Measurements from ENCODE around the gene TRANK1.
"Not testable (repeated sequence)": the region's sequence is repeated elsewhere in the genome, so short reads cannot be mapped to it uniquely, and the experiment has no call there.

TRANK1 gene

GRCh38 chr3:36944641-36945270 lies at the start of gene TRANK1:
TSS of gene TRANK1 (minus strand) at chr3:36945054. CDS start at chr3:36944809, 245 bp downstream.
- FAIRE-seq: no peak

DNA sequence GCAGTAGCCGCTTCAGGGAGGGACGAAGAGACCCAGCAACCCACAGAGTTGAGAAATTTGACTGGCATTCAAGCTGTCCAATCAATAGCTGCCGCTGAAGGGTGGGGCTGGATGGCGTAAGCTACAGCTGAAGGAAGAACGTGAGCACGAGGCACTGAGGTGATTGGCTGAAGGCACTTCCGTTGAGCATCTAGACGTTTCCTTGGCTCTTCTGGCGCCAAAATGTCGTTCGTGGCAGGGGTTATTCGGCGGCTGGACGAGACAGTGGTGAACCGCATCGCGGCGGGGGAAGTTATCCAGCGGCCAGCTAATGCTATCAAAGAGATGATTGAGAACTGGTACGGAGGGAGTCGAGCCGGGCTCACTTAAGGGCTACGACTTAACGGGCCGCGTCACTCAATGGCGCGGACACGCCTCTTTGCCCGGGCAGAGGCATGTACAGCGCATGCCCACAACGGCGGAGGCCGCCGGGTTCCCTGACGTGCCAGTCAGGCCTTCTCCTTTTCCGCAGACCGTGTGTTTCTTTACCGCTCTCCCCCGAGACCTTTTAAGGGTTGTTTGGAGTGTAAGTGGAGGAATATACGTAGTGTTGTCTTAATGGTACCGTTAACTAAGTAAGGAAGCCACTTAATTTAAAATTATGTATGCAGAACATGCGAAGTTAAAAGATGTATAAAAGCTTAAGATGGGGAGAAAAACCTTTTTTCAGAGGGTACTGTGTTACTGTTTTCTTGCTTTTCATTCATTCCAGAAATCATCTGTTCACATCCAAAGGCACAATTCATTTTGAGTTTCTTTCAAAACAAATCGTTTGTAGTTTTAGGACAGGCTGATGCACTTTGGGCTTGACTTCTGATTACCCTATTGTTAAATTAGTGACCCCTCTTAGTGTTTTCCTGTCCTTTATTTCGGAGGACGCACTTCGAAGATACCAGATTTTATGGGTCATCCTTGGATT lies 48.8 kb upstream of the TRANK1 start, which contains the start of gene MLH1:
TSS of gene MLH1 (plus strand) at position 193 of the 958 bp plus-strand sequence. CDS start at position 223, 30 bp downstream.
- no peak for FAIRE-seq

DNA sequence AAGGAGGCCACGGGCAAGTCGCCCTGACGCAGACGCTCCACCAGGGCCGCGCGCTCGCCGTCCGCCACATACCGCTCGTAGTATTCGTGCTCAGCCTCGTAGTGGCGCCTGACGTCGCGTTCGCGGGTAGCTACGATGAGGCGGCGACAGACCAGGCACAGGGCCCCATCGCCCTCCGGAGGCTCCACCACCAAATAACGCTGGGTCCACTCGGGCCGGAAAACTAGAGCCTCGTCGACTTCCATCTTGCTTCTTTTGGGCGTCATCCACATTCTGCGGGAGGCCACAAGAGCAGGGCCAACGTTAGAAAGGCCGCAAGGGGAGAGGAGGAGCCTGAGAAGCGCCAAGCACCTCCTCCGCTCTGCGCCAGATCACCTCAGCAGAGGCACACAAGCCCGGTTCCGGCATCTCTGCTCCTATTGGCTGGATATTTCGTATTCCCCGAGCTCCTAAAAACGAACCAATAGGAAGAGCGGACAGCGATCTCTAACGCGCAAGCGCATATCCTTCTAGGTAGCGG lies 48.0 kb upstream of the TRANK1 start, which contains the start of gene EPM2AIP1:
TSS of gene EPM2AIP1 (minus strand) at position 326 of the 520 bp plus-strand sequence. CDS start at position 272, 54 bp downstream.
- peak; percentile 100 for FAIRE-seq

- no peak for FAIRE-seq
These were observed 47.3 kb upstream of the TRANK1 start for GRCh38 chr3:36991923-36992805.

DNA sequence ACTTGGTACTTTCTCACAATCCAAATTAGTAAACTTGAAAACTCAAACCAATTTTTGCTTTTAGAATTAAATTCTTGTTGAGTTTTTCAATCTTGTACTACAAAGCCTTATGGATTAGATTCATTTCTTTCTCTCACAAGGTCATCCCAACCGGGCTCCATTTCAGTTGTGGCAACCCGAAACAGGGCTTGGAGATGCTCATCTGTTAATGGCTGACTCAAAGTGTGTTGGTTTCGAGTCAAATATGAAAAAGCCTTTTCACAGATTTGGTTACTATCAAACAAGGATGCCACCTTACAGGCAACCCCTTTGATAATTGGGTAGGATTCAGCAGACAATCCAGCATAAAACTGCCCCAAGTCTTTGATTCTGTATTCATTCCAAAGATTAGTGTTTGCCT lies 46.3 kb upstream of the TRANK1 start:
- FAIRE-seq: no peak

GRCh38 chr3:36989568-36989967 lies 44.7 kb upstream of the TRANK1 start:
- no peak for FAIRE-seq

DNA sequence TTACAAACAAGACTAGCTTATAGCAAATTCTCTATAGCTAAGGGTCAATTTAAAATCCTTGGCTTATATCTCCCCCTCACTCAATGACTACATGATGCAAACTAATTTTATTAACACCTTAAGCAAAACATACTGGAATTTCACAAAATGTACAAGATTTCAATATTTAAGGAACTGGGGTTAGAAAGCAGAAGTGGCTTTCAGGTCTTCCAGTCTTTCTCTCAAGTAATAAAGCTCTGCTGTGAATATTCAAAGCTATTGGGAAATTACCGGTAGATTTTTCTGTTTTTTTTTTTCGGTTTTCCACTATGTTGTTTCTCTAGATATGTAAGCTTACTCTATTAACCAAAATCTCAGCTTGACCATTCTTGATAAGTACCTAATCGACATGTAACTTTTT lies 44.2 kb upstream of the TRANK1 start:
- no peak for FAIRE-seq

- FAIRE-seq: no peak
These were observed 43.5 kb upstream of the TRANK1 start for GRCh38 chr3:36988356-36988755.

GRCh38 chr3:36981006-36981405 lies 36.2 kb upstream of the TRANK1 start:
- FAIRE-seq: no peak

DNA sequence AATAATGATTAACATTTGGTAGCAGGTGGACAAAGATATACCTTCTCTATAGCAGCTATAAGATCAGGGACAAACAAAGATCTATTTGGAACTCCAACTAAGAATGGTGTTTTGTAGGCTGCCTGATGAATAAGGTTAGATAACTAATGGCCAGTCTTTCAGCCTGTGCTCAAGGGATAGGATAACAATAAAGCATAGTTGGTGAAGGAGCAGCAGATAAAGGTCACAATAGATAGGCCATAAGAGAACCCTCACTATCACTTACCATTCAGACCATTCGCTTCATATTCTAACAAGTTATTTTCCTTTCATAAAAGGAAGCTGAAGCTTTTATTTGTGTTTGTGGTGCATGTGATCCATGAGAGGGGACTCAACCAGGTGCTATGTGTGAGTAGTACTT lies 28.3 kb upstream of the TRANK1 start:
- FAIRE-seq: no peak

- no peak for FAIRE-seq
These were observed 27.3 kb upstream of the TRANK1 start for GRCh38 chr3:36972163-36972562.

DNA sequence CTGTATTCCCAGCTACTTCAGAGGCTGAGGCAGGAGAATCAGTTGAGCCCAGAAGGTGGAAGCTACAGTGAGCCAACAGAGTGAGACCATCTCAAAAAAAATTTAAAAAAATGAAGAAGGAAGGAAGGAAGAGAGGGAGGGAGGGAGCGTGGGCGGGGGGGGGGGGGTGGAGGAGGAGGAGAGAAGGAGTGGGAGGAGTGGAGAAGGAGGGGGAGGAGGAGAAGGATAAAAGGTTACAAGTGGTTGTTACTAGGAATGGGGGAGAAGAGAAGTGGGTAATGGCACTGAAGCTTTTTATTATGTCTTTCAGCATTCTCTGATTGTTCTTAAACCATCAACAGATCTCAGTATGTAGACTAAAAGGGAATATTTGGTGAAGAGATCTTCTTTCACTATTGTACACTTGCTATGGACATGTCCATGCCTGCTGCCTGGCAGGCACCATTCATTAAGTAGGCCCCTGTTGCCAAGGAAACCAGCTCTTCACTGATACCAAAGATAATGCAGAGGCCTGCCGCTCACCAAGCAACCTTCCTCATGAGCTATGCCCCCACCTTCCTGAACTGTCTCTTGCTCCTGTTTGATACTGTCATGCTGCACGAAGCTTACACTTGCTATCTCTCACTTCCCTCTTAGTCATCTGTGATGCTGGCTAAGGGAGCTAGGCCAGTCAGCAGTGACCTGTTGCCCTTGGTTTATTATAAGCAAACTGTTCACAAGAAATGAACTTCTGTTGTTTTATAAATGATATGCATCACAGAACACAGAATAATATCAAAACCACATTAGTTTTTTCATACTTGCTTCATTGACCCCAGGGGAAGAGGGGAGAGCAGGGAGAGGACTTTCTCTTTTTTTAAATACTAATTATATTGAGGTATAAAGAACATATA lies 24.9 kb upstream of the TRANK1 start:
- no peak for FAIRE-seq

GRCh38 chr3:36969085-36969484 lies 24.2 kb upstream of the TRANK1 start:
- FAIRE-seq: no peak

DNA sequence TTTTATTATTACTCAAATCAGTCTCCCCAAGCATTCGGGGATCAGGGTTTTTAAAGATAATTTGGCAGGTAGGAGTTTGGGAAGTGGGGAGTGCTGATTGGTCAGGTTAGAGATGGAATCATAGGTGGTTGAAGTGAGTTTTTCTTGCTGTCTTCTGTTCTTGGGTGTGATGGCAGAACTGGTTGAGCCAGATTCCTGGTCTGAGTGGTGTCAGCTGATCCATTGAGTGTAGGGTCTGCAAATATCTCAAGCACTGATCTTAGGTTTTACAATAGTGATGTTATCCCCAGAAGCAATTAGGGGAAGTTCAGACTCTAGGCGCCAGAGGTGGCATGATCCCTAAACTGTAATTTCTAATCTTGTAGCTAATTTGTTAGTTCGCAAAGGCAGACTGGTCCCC lies 20.6 kb upstream of the TRANK1 start:
- no peak for FAIRE-seq

DNA sequence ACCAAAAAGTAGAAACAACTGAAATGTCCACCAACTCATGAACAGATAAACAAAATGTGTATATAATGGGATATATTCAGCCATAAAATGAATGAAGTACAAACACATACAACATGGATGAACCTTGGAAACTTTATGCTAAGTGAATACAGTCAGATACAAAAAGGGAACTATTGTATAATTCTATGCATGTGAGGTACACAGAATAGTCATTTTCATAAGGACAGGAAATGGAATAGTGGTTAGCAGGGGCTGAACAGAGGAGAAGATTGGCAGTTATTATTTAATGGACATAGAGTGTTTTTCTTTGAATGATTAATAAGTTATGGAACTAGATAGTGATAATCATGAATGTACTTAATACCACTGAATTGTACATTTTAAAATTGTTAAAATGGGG lies 20.0 kb upstream of the TRANK1 start:
- FAIRE-seq: no peak

DNA sequence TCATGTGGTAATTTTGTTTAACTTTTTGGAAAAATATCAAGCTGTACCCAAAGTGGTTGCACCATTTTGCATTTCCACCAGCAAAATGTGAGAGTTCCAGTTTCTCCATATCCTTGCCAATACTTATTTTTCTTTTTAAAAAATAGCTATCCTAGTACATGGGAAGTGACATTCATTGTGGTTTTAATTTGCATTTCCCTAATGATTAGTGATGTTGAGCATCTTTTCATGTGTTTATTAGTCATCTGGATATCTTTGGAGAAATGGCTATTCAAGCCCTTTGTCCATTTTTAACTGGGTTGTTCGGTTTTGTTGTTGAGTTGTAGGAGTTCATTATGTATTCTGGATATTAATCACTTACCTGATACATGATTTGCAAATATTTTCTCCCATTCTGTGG lies 19.5 kb upstream of the TRANK1 start:
- no peak for FAIRE-seq

- FAIRE-seq: not testable (repeated sequence)
These were observed 18.2 kb upstream of the TRANK1 start for GRCh38 chr3:36963008-36963407.

DNA sequence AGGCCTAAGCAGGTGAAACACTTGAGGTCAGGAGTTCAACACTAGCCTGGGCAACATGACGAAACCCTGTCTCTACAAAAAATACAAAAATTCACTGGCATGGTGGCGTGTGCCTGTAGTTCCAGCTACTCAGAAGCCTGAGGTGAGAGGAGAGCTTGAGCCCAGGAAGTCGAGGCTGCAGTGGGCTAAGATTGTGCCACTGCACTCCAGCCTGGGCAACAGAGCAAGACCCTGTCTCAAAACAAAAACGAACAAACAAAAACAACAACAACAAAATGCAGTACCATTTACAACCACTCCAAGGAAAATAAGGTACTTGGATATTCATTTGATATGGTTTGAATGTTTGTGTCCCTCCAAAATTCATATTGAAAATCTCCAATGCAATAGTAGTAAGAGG lies 15.6 kb upstream of the TRANK1 start:
- no peak for FAIRE-seq

DNA sequence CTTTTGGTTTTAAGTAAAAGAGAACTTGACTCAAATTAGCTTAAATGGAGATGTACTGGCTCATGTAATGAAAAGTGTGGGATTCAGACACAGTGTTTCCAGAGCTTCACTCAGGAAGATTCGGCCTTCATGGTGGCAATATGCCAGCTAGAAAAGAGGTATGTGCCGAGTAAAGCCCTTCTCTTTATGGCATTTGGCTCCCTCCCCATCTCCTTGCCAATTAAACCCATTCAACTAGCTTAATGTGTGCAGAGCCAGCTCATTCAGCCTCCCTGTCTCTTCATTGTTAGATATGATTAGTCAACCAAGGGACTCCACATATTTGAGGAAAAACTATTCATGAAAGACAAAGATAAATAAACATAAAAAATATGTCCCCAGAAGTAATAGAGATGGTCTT lies 15.0 kb upstream of the TRANK1 start:
- FAIRE-seq: no peak

- no peak for FAIRE-seq
These were observed 13.2 kb upstream of the TRANK1 start for GRCh38 chr3:36957862-36958686.

- no peak for FAIRE-seq
These were observed 12.2 kb upstream of the TRANK1 start for GRCh38 chr3:36957063-36957462.
